A549 (cell line): ENCODE measurements around the gene TGFBR1. TPM values are rescaled to one million over a fixed set of nuclear protein-coding genes. Genes with fewer than 3 reads are reported as not detected.
A peak's percentile ranks its signal among the peaks of the same experiment; 100 is the strongest.

Experiments
- ATAC-seq, 2 experiments: fragments of 200-7000 bp in 1 of 2; fragments of >200 bp in 1 of 2; cut with Nextera tagmentation in 1 of 2; cut with Tn5 transposase in 1 of 2; 3 replicates each; pipeline versions ENCODE4 v1.8.0 to v1.9.1; 2018 to 2020; ENCODE audit warnings: mild to moderate bottlenecking in 1 of 2, moderate library complexity in 1 of 2
- CTCF ChIA-PET: fragments of 300-600 bp; sonication (Branson Sonifier 250); formaldehyde crosslinking; extraction: SDS; loops from one replicate; lab custom pipeline; 2021; ENCODE audit warnings: antibody characterized with exemption, inconsistent platforms; lab: Yijun Ruan, JAX
- POLR2A ChIA-PET: fragments of 350-600 bp; formaldehyde crosslinking; extraction: SDS; loops from one replicate; lab custom pipeline; 2021; ENCODE audit warnings: antibody characterized with exemption, inconsistent platforms; lab: Yijun Ruan, JAX
- DNase-seq, 2 experiments: peaks; one replicate each; pipeline versions ENCODE4 v3.0.0 to v3.0.0-alpha.2; 2011 to 2016; ENCODE audit warnings: low read depth in 1 of 2, low spot score in 1 of 2
- FAIRE-seq: peaks from 2 replicates; lab custom pipeline; 2011; peaks lifted over from hg19 to GRCh38; lab: Jason Lieb, UNC
- H3K27ac ChIP-seq, 2 experiments: fragments of >200 bp; sonication (Bioruptor Twin); formaldehyde crosslinking; 3 replicates each; pipeline ENCODE4 v1.5.1; 2016 to 2017
- H3K4me1 ChIP-seq: fragments of >200 bp; sonication (Bioruptor Twin); formaldehyde crosslinking; 3 replicates; pipeline ENCODE4 v1.6.1; 2016
- H3K4me2 ChIP-seq: fragments of >200 bp; sonication (Bioruptor Twin); formaldehyde crosslinking; 3 replicates; pipeline ENCODE4 v1.6.1; 2016
- H3K4me3 ChIP-seq: fragments of >200 bp; sonication (Bioruptor Twin); formaldehyde crosslinking; 3 replicates; pipeline ENCODE4 v1.5.1; 2016
- H3K9me3 ChIP-seq: fragments of >200 bp; sonication (Bioruptor Twin); formaldehyde crosslinking; 3 replicates; pipeline ENCODE4 v1.6.1; 2016
- BHLHE40 ChIP-seq: IDR thresholded peaks from 2 replicates; pipeline ENCODE4 v1.6.1; 2012; ENCODE audit warnings: low read depth, low read length, inconsistent platforms
- CBX8 ChIP-seq: fragments of 200-600 bp; sonication (generic); IDR thresholded peaks from 2 replicates; pipeline ENCODE4 v1.6.1; 2016
- EHMT2 ChIP-seq: fragments of 200-600 bp; sonication (generic); IDR thresholded peaks from 2 replicates; pipeline ENCODE4 v1.6.1; 2016; ENCODE audit warnings: antibody characterized with exemption, low read depth, mild to moderate bottlenecking, moderate library complexity
- EP300 ChIP-seq, 2 experiments: fragments of >200 bp; sonication (Bioruptor Twin); formaldehyde crosslinking; IDR thresholded peaks; 2 replicates in 1 of 2; 3 replicates in 1 of 2; pipeline ENCODE4 v1.6.1; 2016 to 2017
- FOSB ChIP-seq: fragments of 250-450 bp; sonication (Bioruptor Pico); IDR thresholded peaks from 2 replicates; pipeline ENCODE4 v1.5.0; 2020; ENCODE audit warnings: mild to moderate bottlenecking, moderate library complexity
- GATA3 ChIP-seq: IDR thresholded peaks from 2 replicates; pipeline ENCODE4 v1.6.1; 2012; ENCODE audit warnings: borderline replicate concordance
- HOXB13 ChIP-seq: fragments of 250-450 bp; sonication (Bioruptor Pico); IDR thresholded peaks from 2 replicates; pipeline ENCODE4 v1.5.0; 2020; ENCODE audit warnings: low read depth, mild to moderate bottlenecking, moderate library complexity
- JUN ChIP-seq, 2 experiments: fragments of >200 bp; sonication (Bioruptor Twin); formaldehyde crosslinking; IDR thresholded peaks; 2 replicates in 1 of 2; 3 replicates in 1 of 2; pipeline ENCODE4 v1.6.1; 2016 to 2017
- KDM1A ChIP-seq: fragments of 200-600 bp; sonication (generic); IDR thresholded peaks from 2 replicates; pipeline ENCODE4 v1.6.1; 2016; ENCODE audit warnings: low read depth, mild to moderate bottlenecking
- MYC ChIP-seq: IDR thresholded peaks from 2 replicates; pipeline ENCODE4 v1.6.1; 2012; ENCODE audit warnings: mild to moderate bottlenecking, inconsistent platforms, low read length, improper control_type of control experiment, borderline replicate concordance
- POLR2AphosphoS2 ChIP-seq: conservative IDR thresholded peaks from 2 replicates; pipeline ENCODE4 v1.6.1; 2012; ENCODE audit warnings: low read length, improper control_type of control experiment, inconsistent platforms
- RNF2 ChIP-seq: fragments of 200-600 bp; sonication (generic); IDR thresholded peaks from 2 replicates; pipeline ENCODE4 v1.6.1; 2016; ENCODE audit warnings: low read depth, mild to moderate bottlenecking, antibody characterized with exemption, moderate library complexity, borderline replicate concordance
- SREBF2 ChIP-seq: fragments of 450-650 bp; IDR thresholded peaks from 2 replicates; pipeline ENCODE4 v1.6.1; 2014; ENCODE audit warnings: mild to moderate bottlenecking, moderate library complexity
- TFCP2L1 ChIP-seq: fragments of 250-450 bp; sonication (Bioruptor Pico); IDR thresholded peaks from 2 replicates; pipeline ENCODE4 v1.5.0; 2021; ENCODE audit warnings: mild to moderate bottlenecking
- TP53 ChIP-seq: fragments of 250-450 bp; sonication (Bioruptor Pico); IDR thresholded peaks from 2 replicates; pipeline ENCODE4 v1.5.0; 2021; ENCODE audit warnings: mild to moderate bottlenecking, moderate library complexity
- ZC3H11A ChIP-seq: fragments of 450-650 bp; IDR thresholded peaks from 2 replicates; pipeline ENCODE4 v1.6.1; 2014; ENCODE audit warnings: antibody characterized with exemption, mild to moderate bottlenecking
- ZSCAN20 ChIP-seq: fragments of 250-450 bp; sonication (Bioruptor Pico); IDR thresholded peaks from 2 replicates; pipeline ENCODE4 v1.8.0; 2022; ENCODE audit warnings: mild to moderate bottlenecking, moderate library complexity
- WGBS: methylation state at CpG from one replicate; pipeline ENCODE4 v1.1.6; 2017; ENCODE audit errors: missing lambda C conversion rate; 5-methylcytosine and 5-hydroxymethylcytosine counted together
- polyA plus RNA-seq, 4 experiments: library from polyadenylated mRNA; depleted of rRNA in 3 of 4; stranded (reverse); fragments of >200 nt; fragmentation: RNase III in 1 of 4; extraction: RNeasy Plus Mini Kit Qiagen cat#74134 plus additional on column Dnase treatment in 1 of 4; gene quantifications; 2 replicates in 3 of 4; 3 replicates in 1 of 4; pipeline ENCODE4 v1.2.3, GENCODE V29; 2011 to 2017
- TF ChIP-seq, protein P1 (sequence below): fragments of 450-650 bp; IDR thresholded peaks from 2 replicates; pipeline ENCODE4 v1.6.1; 2014; ENCODE audit warnings: antibody characterized with exemption
- TF ChIP-seq, protein P2 (sequence below): fragments of 150-350 bp; IDR thresholded peaks from 2 replicates; pipeline ENCODE4 v1.6.1; 2014; ENCODE audit warnings: low read depth, mild to moderate bottlenecking, low read length
- TF ChIP-seq, protein P3 (sequence below): fragments of >200 bp; sonication (Bioruptor Twin); formaldehyde crosslinking; IDR thresholded peaks from 2 replicates; pipeline ENCODE4 v1.6.1; 2016
- TF ChIP-seq, protein P4 (sequence below): fragments of >200 bp; sonication (Bioruptor Twin); formaldehyde crosslinking; IDR thresholded peaks from 3 replicates; pipeline ENCODE4 v1.5.1; 2016
- TF ChIP-seq, protein P5 (sequence below): IDR thresholded peaks from 2 replicates; pipeline ENCODE4 v1.6.1; 2012; ENCODE audit warnings: low read depth, borderline replicate concordance

The TGFBR1 gene
- polyA plus RNA-seq, 2 of the 4 experiments (the other 2 are of a cell fraction): 25.8 to 45.5 TPM

DNA sequence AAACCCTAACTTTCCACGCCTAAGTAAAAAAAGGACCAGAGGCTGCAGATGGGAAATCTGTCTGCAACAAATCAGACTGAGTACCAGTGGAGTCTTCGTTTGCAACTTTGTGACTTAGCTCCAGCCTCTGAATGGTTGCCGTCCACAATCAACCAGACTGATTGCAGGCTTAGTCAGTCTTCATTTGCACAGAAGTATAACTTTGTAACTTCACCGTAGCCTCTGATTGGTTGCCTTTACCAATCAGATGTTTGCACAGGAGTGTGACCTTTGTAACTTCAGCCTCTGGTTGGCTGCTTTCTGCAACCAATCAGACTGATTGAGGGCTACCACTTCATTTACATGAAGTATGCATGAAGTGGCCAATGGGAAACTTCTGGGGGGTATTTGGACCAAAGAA, 53.7 kb downstream of the TGFBR1 start:
- CTCF ChIA-PET: interaction anchor here (0.7 to 1.6 kb wide), 2 partner anchors 33 to 311 kb away, joined by 3 read pairs; no protein-coding TSS in a partner anchor
- ATAC-seq (peak in 1 of 2 experiments; percentile 60; a peak in 3 of 6 replicates), DNase-seq (peak in 1 of 2 experiments; percentile 36), FAIRE-seq (no peak)
- H3K4me3 ChIP-seq: no peak overlapping the region
- POLR2A ChIA-PET: no interaction called here
- TF ChIP-seq BHLHE40 (no peak), TFCP2L1 (CRISPR knock-in tag) (no peak), CBX8 (no peak)
- TF ChIP-seq, protein P1, sequence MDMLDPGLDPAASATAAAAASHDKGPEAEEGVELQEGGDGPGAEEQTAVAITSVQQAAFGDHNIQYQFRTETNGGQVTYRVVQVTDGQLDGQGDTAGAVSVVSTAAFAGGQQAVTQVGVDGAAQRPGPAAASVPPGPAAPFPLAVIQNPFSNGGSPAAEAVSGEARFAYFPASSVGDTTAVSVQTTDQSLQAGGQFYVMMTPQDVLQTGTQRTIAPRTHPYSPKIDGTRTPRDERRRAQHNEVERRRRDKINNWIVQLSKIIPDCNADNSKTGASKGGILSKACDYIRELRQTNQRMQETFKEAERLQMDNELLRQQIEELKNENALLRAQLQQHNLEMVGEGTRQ: no peak
- H3K9me3 ChIP-seq: no peaks in the 10 kb centered on the region
- no peak overlapping the region for H3K27ac ChIP-seq
- H3K4me1 ChIP-seq: peaks cover 7% of the 10 kb centered on the region; the same call in 1 of the 3 replicates
- WGBS: 25% methylated on average over 4 of the region's 4 CpGs
- peak overlapping the region; percentile 43; the same call in 2 of the 3 replicates for H3K4me2 ChIP-seq

DNA sequence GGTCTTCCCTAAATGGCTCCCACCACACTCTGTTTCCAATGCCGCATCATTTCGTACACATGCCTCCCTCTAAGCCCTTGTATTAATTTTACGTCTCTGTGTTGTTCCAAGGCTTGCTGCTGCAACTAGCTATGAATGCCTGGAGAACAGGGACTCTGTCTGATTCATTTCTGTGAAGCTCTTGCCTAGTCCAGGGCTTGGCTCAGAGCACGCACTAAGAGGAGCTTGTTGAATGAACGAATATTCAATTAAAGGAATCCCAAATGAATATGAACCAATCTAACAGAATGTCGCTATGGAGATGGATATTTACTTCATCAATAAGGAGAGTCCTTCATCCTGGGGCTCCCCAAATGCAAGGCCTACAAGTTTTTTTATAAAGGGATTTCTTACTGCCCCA, 55.3 kb downstream of the TGFBR1 start:
- FAIRE-seq: no peak
- Histone ChIP-seq H3K4me3 (no peak overlapping the region), H3K4me1 (peaks cover 7% of the 10 kb centered on the region; the same call in 1 of the 3 replicates), H3K9me3 (no peaks in the 10 kb centered on the region), H3K27ac (no peak overlapping the region), H3K4me2 (no peak overlapping the region)
- 78% methylated on average over 6 of the region's 6 CpGs for WGBS
- no peak for TF ChIP-seq MYC
- TF ChIP-seq TP53 (CRISPR knock-in tag): no peak
- no peak for TF ChIP-seq ZSCAN20 (CRISPR knock-in tag)
- no peak for TF ChIP-seq EP300 (IDR thresholded peaks at IDR 0.05)
- TF ChIP-seq EHMT2: no peak
- TF ChIP-seq ZC3H11A: no peak
- no peak for TF ChIP-seq TFCP2L1 (CRISPR knock-in tag)
- TF ChIP-seq KDM1A: no peak
- TF ChIP-seq, protein P2, sequence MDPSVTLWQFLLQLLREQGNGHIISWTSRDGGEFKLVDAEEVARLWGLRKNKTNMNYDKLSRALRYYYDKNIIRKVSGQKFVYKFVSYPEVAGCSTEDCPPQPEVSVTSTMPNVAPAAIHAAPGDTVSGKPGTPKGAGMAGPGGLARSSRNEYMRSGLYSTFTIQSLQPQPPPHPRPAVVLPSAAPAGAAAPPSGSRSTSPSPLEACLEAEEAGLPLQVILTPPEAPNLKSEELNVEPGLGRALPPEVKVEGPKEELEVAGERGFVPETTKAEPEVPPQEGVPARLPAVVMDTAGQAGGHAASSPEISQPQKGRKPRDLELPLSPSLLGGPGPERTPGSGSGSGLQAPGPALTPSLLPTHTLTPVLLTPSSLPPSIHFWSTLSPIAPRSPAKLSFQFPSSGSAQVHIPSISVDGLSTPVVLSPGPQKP: no peak
- TF ChIP-seq, protein P3, sequence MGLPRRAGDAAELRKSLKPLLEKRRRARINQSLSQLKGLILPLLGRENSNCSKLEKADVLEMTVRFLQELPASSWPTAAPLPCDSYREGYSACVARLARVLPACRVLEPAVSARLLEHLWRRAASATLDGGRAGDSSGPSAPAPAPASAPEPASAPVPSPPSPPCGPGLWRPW: no peak
- no peak for TF ChIP-seq RNF2
- TF ChIP-seq POLR2AphosphoS2: no peak
- no peak for TF ChIP-seq JUN (IDR thresholded peaks at IDR 0.05)
- TF ChIP-seq, protein P4, sequence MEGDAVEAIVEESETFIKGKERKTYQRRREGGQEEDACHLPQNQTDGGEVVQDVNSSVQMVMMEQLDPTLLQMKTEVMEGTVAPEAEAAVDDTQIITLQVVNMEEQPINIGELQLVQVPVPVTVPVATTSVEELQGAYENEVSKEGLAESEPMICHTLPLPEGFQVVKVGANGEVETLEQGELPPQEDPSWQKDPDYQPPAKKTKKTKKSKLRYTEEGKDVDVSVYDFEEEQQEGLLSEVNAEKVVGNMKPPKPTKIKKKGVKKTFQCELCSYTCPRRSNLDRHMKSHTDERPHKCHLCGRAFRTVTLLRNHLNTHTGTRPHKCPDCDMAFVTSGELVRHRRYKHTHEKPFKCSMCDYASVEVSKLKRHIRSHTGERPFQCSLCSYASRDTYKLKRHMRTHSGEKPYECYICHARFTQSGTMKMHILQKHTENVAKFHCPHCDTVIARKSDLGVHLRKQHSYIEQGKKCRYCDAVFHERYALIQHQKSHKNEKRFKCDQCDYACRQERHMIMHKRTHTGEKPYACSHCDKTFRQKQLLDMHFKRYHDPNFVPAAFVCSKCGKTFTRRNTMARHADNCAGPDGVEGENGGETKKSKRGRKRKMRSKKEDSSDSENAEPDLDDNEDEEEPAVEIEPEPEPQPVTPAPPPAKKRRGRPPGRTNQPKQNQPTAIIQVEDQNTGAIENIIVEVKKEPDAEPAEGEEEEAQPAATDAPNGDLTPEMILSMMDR: no peak
- TF ChIP-seq FOSB: no peak
- TF ChIP-seq, protein P5, sequence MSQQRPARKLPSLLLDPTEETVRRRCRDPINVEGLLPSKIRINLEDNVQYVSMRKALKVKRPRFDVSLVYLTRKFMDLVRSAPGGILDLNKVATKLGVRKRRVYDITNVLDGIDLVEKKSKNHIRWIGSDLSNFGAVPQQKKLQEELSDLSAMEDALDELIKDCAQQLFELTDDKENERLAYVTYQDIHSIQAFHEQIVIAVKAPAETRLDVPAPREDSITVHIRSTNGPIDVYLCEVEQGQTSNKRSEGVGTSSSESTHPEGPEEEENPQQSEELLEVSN: no peak
- TF ChIP-seq HOXB13 (CRISPR knock-in tag): no peak
- TF ChIP-seq GATA3: no peak
- TF ChIP-seq SREBF2: no peak
- ChIA-PET CTCF (interaction anchor here (0.6 to 1.6 kb wide), 7 partner anchors 12 to 943 kb away, joined by 3 to 5 read pairs (median 3); no protein-coding TSS in a partner anchor), POLR2A (no interaction called here)
- no peak for ATAC-seq
- DNase-seq: no peak
